Colon (tissue), 2 donors: ENCODE measurements around the gene DRC7.
"Not testable (repeated sequence)": the region's sequence is repeated elsewhere in the genome, so short reads cannot be mapped to it uniquely, and the experiment has no call there.

Experiments used
- FAIRE-seq: peaks from 2 replicates; lab custom pipeline; 2012; peaks lifted over from hg19 to GRCh38; lab: Jason Lieb, UNC
- donor health status: control.
- donor health status: control.

The DRC7 gene

DNA sequence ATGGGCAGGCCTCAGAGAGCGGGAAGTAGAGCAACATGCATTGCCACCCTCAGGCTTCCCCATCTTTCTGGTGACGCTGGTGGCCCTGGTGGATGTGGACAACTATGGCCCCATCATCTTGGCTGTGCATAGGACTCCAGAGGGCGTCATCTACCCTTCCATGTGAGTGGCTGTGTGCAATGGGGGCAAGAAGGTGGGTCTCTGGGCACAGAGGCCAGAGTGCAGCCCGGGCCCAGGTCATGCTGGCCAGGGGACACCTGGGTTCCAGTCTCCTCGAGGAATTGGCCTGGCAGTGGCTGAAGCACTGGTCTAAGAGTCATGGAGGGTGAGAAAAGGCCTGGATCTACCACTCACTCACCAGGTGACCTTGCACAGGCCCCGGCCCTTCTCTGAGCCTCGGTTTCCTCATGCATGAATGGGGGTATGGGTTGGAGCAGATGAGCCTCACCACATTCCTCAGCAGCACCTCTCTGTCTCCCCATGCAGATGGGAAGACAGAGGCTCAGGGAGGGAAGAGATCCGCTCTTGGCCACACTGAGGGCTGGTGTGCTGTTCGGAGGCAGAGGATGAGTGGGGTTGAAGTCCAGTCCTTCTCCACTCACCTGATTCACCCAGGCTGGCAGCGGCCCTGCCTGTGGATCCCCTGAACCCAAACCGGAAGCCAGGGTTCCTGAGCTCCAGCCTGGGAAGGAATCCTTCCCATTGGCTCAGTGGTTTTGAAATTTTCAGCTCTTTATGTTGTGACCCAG, 33.7 kb upstream of the DRC7 start:
- FAIRE-seq, result no peak

DNA sequence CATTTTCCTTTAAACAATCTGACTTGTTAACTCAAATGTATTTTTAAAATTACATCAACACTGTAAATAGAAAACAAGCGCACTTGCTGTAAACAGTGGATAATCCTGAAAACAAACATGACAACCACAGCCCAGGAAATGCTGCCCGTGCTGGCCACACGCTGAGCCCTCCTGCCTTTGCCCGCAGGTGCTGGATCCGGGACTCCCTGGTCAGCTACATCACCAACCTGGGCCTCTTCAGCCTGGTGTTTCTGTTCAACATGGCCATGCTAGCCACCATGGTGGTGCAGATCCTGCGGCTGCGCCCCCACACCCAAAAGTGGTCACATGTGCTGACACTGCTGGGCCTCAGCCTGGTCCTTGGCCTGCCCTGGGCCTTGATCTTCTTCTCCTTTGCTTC, 33.1 kb upstream of the DRC7 start:
- no peak for FAIRE-seq

DNA sequence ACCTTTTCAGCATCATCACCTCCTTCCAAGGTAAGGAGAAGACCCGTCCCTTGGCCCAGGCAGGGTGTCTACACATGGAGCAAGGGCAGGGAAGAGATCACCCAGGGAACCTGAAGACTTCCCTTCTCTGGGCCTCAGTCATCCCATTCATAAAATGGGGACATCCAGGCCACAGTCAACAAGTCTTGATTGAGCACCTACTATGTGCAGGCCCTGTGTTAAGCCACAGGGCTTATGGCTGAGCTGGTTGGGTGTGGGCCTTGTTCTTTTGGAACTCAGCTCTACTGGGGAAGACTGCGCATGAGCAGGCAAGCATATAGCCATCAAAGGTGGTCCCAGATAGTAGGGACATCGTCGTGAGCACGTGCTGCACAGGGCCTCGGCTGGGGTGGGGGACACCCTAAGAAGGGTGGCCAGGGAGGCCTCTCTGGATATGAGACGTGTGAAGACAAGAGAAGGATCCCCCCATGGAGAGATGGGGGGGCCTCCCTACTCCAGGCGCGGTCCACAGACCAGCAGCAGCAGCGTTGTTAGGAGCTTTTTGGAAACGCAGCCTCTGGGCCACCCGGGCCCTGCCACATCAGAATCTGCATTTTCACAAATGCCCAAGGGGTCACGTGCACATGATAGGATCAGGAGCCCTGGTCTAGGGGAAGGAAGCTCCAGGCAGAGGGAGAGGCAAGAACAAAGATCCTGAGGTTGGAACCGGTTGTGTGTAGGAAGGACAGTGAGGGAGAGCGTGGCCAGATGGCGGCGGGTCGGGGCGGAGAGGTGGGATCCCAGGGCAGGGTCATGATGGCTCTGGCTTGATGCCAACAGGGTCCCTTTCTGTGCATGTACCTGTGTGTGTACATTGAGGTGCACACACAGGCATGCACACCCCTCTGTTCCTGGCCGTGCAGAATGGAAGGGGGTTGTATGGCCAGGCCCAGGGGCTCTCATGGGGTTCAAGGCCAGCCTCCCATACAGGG, 32.4 kb upstream of the DRC7 start:
- no peak for FAIRE-seq

DNA sequence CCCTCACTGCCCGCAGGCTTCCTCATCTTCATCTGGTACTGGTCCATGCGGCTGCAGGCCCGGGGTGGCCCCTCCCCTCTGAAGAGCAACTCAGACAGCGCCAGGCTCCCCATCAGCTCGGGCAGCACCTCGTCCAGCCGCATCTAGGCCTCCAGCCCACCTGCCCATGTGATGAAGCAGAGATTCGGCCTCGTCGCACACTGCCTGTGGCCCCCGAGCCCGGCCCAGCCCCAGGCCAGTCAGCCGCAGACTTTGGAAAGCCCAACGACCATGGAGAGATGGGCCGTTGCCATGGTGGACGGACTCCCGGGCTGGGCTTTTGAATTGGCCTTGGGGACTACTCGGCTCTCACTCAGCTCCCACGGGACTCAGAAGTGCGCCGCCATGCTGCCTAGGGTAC, 31.2 kb upstream of the DRC7 start:
- FAIRE-seq, result no peak

DNA sequence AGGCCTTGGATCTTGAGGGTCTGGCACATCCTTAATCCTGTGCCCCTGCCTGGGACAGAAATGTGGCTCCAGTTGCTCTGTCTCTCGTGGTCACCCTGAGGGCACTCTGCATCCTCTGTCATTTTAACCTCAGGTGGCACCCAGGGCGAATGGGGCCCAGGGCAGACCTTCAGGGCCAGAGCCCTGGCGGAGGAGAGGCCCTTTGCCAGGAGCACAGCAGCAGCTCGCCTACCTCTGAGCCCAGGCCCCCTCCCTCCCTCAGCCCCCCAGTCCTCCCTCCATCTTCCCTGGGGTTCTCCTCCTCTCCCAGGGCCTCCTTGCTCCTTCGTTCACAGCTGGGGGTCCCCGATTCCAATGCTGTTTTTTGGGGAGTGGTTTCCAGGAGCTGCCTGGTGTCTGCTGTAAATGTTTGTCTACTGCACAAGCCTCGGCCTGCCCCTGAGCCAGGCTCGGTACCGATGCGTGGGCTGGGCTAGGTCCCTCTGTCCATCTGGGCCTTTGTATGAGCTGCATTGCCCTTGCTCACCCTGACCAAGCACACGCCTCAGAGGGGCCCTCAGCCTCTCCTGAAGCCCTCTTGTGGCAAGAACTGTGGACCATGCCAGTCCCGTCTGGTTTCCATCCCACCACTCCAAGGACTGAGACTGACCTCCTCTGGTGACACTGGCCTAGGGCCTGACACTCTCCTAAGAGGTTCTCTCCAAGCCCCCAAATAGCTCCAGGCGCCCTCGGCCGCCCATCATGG, 30.5 kb upstream of the DRC7 start:
- no peak for FAIRE-seq

DNA sequence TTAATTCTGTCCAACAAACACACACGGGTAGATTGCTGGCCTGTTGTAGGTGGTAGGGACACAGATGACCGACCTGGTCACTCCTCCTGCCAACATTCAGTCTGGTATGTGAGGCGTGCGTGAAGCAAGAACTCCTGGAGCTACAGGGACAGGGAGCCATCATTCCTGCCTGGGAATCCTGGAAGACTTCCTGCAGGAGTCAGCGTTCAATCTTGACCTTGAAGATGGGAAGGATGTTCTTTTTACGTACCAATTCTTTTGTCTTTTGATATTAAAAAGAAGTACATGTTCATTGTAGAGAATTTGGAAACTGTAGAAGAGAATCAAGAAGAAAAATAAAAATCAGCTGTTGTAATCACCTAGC, 30.0 kb upstream of the DRC7 start:
- no peak for FAIRE-seq

DNA sequence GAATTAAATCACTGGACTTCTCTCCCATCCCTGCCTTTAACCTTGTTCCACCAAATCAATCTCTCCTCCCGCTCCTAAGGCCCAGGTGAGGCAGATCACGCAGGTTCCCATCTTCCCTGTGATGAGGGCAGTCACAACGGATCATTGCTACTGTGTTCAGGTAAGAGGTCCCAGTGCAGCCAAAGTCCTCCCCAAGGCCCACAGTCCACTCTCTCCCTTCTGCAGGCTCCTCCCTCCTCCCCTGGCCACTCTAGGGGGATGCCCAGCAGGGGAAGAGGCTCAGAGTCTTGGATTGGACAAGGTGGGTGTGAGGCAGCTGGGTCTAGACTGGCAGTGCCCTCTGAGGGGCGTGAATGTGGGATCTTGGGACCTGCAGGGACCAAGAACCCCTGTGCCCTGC, 29.1 kb upstream of the DRC7 start:
- FAIRE-seq, result no peak

DNA sequence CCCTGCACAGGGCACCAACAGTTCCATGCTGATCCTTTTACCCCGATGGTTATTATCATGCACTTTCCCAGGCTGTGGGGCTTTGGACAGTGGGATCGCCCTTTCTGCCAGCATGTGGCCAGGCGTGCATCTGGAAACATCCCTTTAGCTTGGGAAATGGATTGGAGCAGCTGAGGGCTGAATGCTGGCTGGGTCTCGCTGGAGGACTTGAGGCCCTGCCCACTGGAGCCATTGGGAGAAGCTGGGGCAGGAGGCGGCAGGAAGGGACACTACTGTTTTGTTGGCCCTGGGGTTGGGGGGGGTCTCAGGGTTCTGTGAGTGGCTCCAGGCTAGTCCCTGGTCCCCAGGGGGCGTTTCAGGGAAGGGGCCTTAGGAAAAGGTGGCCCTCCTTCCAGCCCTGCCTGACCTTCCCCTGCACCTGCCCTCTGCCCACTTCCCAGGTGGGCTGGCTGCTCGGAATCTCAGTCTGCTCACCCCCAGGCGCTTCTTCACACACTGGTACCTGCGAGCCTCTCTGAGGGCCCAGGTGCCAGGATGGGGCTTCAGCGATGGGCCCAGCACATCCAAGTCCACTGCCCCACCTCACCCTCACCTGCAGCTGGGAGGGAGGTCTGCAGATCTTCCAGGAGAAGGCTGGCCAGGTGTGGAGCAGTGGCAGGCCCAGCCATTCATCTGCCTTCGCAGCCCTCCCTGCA, 28.1 kb upstream of the DRC7 start:
- no peak for FAIRE-seq

DNA sequence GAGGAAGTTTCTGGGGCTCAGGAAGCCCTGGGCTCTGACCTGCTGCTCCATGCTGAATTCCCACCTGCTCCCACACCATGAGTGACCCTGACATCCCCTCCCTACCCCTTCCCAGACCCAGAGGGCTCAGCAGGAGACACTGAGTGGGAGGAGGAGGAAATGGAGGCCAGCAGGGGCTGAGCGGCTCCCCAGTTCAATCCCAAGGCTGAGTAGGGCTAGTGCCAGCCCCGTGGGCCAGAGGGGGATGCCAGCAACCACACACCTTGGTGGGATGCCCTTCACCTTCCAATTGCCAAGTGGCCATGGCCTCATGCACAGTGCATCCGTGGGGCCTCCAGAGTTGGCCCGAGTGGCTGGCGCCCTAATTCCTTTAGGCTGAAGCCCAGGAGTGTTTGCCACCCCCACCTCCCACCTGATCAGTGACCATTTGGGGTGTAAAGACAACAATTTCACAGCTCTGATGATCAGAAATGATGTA, 27.5 kb upstream of the DRC7 start:
- FAIRE-seq, result no peak

DNA sequence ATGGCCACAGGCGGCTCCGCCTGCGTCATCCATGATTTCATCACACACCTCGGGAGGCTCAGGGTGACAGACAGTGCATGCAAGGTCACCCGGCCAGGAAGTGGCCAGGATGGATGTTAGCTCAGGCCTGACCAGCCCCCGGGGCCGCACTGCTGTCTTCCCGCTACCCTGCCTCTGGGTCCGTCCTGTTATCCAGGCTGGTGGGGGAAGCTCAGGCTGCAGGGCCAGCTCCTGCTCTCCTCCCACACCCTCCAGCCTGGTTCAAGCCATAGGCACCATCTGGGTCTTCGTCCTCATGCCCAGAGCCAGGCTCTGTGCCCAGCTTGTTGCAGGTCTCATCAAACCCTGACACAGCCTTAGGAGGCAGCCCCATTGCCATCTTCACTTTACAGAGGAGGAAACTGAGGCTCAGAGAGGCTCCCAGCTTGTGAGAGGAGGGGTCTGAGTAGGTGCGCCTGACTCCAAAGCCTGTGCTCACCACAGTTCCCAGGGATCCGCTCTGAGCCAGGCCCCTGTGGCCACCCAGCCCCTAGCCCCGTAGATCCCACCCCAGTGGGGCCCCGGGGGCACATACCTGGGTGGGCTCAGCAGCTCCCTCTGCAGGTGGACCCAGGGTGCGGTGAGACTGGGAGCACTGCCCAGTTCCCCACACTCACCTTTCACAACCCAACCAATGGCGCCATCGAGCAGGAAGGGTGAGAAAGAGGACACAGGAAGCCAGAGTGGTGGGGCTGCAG, 26.9 kb upstream of the DRC7 start:
- no peak for FAIRE-seq

DNA sequence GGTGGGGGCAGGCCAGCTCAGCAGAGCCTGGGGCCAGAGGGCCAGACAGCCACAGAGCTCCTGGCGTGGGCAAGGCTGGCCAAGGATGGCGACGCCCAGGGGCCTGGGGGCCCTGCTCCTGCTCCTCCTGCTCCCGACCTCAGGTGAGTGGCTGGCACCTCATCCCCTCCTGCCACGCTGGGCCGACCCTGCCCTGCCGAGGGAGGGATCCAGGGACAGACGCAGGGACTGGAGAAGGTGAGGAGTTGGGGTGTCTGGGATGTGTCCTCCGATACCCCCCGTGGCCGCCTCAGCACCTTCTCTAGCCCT, 26.4 kb upstream of the DRC7 start, which contains the start of gene ADGRG3:
Gene ADGRG3, plus strand, starts transcription at position 44 of the 309 bp plus-strand sequence. Its CDS starts 42 bp downstream, at position 86.
- no peak for FAIRE-seq

DNA sequence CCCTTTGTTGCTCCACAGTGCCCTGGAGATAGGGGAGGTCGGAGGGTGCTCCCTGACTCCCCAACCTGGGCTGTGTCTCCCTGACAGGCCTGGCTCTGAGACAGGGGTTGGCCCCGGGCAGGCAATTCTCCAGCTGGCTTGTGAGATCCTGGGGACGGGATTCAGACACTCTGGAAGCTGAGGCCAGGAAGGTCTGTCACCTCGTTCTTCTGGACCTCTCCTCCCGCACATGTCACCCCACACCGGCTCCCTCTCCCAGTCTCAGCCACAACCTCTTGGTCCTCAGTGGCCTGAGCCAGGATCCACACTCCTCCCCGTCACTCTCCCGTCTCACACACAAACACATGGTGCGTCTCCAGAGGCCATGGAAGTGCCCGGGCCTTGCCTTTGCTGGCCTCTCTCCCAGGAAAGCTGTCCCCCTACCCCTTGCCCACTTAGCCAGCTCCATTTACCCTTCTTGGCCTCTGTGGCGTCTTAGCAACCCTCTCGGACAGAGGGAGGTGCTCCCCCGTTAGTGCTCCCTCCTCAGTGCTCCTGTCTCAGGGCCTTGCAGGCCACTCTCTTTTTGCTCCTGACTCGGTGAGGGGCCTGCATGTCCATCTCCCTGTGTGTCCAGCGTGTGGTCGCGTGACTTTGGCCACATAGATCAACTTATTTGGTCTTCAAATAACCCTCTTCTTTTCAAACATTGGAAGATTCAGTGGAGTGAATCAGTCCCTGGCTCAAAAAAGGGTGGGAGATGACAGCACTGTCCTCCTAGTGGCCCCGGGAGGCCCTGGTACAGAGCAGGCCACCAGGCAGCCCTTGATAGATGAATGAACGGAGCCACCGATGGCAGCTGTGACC, 25.8 kb upstream of the DRC7 start:
- no peak for FAIRE-seq

DNA sequence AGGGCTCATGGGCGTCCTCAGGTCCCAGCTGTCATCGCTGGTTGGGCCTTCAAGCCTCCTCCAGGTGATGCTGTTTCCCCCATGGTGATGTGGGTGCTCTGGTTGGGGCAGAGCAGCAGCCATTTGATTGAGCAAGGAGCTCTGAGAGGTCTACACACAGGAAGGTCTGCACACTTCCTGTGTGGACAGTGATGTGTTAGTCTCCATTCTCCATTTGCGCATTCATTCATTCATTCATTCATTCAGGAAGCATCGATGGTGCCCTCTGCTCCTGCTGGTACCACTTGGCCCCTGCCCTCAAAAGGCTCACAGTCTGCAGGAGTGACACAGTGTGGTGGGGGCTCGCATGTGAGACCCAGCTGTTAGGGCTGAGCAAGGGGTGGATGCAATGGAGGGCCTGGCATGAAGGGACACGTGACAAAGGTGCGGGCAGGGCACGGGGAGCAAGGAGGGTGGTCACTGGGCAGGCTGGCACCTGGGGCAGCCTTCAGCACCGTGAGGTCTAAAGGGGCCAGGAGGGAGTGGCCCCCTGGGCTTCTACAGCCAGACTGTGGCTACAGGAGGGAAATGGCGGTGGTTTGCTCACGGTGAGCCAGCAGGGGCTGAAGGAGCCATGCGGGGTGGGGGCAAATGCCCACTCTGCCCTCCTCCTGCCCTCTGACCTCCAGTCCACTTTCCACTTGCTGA, 25.0 kb upstream of the DRC7 start:
- no peak for FAIRE-seq

DNA sequence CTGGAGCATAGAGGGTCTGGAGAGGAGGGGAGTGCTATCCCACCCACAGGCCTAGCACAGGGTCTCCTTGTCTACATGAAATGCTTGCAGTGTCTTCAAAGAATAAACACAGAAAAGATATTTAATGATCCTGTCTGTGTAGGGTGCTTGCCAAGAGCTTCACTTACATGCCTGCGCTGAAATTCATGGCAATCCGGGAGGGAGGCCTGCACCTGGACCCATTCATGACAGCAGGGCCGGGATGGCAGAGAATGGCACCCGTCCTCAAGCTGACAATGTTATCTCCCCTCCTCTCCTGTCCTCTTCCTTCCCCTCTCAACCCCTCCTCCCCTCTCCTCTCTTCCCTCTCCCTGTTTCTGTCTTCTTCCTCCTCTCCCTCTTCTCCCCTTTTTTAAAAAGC, 24.4 kb upstream of the DRC7 start:
- FAIRE-seq, result no peak

DNA sequence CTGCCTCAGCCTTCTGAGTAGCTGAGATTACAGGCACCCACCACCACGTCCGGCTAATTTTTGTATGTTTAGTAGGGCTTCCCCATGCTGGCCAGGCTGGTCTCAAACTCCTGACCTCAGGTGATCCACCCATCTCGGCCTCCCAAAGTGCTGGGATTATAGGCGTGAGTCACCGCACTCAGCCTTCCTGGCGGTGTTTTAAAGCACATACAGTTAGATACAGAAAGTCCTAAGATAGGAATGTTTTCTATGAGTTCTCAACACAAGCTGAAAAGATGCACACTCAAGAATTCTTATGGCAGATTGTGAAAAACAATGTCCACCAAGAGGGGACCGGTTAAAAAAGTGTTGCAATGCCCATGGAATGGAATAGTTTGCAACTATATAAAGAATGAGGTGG, 23.2 kb upstream of the DRC7 start:
- FAIRE-seq, result not testable (repeated sequence)

DNA sequence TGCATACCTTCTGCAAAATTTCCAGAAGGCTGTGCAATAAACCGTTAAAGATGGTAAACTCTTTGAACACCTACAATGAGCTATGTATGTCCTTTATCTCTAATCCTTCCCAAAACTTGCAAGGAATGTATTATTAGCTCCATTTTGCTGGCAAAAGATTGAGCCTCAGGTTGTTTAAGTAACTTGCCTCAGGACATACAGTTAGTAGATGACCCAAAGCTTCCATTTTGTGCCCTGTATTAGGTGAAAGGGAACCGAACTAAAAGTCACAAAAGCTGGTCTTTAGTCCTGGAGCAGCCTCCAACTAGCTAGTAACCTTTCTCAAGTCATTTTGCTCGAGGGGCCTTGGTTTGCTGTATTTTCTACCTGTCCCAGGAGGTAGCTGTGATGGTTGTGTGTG, 22.2 kb upstream of the DRC7 start:
- no peak for FAIRE-seq

DNA sequence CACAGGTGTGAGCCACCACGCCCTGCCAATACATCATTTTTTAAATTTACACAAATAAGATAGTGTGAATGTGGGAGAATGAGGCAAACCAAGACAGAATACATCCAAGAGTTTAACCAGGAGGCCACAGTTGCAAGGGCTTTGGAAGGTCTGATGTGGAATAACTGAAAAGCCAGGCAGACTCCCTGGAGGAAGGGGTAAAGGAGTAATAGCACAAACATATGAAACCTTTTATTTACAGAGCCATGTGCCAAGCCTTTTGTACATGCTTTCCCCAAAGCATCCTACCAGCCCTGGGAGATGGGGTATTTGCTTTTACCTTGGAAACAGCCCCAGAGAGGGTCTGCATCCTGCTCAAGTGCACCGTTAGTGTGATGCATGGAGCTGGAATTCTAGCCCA, 21.8 kb upstream of the DRC7 start:
- FAIRE-seq, result no peak

DNA sequence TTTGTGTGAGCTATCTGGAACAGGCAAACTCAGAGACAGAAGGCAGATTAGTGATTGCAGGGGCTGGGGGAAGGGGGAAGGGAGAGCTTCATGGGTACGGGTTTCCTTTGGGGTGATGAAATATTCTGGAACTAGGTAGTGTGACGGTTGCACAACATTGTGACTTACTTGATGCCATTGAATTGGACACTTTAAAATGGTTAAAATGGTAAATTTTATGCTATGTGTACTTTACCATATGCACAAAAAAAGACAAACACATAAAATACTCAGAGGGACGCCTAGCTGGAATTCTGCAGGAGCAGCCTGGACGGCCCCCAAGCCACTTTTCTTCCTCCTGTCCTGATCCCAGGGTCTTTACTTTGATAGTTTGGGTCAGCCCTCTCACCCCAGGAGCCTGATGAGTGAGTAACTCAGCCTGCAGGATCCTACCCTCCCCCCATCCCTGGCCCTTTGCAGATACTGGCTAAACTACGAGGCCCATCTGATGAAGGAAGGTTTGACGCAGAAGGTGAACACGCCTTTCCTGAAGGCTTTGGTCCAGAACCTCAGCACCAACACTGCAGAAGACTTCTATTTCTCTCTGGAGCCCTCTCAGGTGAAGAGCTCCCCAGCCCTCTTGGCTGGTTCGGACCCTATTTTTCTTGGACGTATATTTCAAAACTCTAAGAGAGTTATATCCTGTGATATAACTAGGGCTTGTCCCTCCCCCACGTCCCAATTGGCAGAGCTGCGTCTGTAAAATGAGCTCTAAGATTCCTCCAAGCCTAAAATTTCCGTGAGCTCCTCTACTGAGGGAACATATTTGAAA, 18.7 kb upstream of the DRC7 start:
- no peak for FAIRE-seq

DNA sequence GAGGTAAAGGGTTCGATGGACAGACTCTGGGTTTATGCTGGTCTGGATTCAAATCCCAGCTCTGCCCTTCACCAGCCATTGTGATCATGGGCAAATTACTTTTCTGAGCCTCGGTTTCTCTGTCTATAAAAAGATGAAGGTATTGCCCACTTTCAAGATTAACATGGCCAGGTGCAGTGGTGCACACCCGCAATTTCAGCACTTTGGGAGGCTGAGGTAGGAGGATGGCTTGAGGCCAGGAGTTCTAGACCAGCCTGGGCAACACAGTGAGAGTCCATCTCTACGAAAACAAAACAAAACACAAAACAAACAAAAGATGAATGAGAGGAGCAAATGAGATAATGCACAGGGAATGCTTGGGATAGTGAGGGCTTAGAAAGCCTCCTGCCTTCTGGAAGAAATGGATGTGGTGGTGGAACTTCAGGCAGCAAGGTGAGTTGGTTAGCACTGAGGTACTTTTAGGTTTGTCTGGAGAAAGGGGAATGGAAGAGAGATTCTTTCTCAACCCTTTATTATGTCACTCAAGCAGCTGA, 18.0 kb upstream of the DRC7 start:
- no peak for FAIRE-seq
